Testis (tissue), 3 donors: Measurements from ENCODE around the gene CCNE1. TPM values are rescaled to one million over a fixed set of nuclear protein-coding genes. Genes with fewer than 3 reads are reported as not detected.

Source experiments
- DNase-seq: peaks from one replicate; pipeline ENCODE4 v3.0.0-alpha.2; 2019
- H3K27ac ChIP-seq, 2 donors: fragments of 200-600 bp; sonication (generic); one replicate each; pipeline ENCODE4 v1.5.1; 2019
- H3K27me3 ChIP-seq: fragments of 200-600 bp; sonication (generic); one replicate; pipeline ENCODE4 v1.5.1; 2019
- H3K36me3 ChIP-seq: fragments of 200-600 bp; sonication (generic); one replicate; pipeline ENCODE4 v1.5.1; 2017; ENCODE audit warnings: low read depth; ENCODE audit errors: missing control alignments
- H3K4me1 ChIP-seq: fragments of 200-600 bp; sonication (generic); one replicate; pipeline ENCODE4 v1.5.1; 2019
- H3K4me3 ChIP-seq, 2 donors: fragments of 200-600 bp; sonication (generic); one replicate each; pipeline ENCODE4 v1.5.1; 2017 to 2019
- H3K9me3 ChIP-seq: fragments of 200-600 bp; sonication (generic); one replicate; pipeline ENCODE4 v1.5.1; 2017
- POLR2A ChIP-seq: fragments of 450-650 bp; IDR thresholded peaks from one replicate; pipeline ENCODE4 v1.6.1; 2017; ENCODE audit warnings: antibody characterized with exemption, mild to moderate bottlenecking, moderate library complexity
- WGBS, 2 donors: methylation state at CpG; one replicate each; pipeline ENCODE4 v1.1.5; 2018; 5-methylcytosine and 5-hydroxymethylcytosine counted together
- intact Hi-C: fragments of 100-400 bp; cut with DNase I; formaldehyde crosslinking; loops from one replicate; pipeline ENCODE4 v1.15.1; 2023; ENCODE audit warnings: low total_unique reads
- polyA plus RNA-seq: library from polyadenylated mRNA; stranded (reverse); fragments of 350-450 nt; fragmentation: Illumina TruSeq; extraction: RNeasy Lipid Tissue Mini Kit (QIAGEN cat#74804); gene quantifications from one replicate; pipeline ENCODE4 v1.2.3, GENCODE V29; 2014; ENCODE audit warnings: low read depth, low replicate concordance; ENCODE audit not compliant: insufficient read depth
- total RNA-seq, 2 donors: library from RNA; depleted of rRNA; stranded (reverse); fragments of >200 nt; gene quantifications; one replicate each; pipeline ENCODE4 v1.2.3, GENCODE V29; 2016
- TF ChIP-seq, protein P1 (sequence below), 3 experiments: fragments of 450-650 bp in 2 of 3; fragments of 200-600 bp in 1 of 3; sonication (generic) in 1 of 3; IDR thresholded peaks; one replicate each; pipeline ENCODE4 v1.5.1; 2016 to 2019; ENCODE audit warnings: antibody characterized with exemption in 3 of 3, mild to moderate bottlenecking in 2 of 3, moderate library complexity in 1 of 3

CCNE1 gene
- total and polyA plus RNA-seq, 3 donors from 2014 or later = 16.3 to 32.2 (median 17.6) TPM

DNA sequence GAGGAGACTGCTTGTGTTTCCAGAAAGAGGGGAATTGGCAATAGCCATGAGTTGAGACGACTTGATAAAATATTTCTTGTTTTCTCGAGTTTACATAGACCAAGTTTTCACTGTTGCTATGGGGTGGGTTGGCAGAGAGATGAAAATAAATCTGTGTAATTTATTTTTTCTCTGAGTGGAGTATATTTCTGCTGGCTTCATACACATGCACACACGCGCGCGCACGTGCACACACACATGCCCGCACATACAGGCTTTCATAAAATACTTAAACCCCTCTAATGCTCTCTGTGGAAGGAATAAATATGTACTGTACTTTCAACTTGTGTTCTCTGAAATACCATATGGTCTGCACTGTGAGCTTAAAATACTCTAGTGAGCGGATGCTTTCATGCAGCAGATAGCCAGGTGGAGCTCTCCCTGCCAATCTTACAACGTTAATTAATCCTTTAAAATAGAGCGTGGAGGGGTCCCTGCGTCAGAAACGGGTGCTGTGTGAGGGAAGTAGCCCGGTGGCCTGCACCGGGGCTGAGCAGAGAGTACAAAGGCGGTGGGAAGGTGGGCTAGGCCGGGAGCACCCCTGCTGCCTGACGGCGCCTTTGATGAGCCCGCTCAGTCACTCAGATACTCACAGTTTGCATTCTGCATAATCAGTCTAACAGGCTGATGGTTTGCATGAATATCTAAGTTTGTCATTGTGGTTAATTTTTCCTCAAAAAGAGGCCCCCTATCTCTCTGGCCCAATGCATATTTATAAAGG is 44.1 kb downstream of the CCNE1 start:
- Histone ChIP-seq H3K9me3 (no peaks in the 10 kb centered on the region), H3K4me3 (no peak overlapping the region), H3K27ac (no peak overlapping the region), H3K4me1 (no peaks in the 10 kb centered on the region), H3K27me3 (no peaks in the 10 kb centered on the region), H3K36me3 (no peaks in the 10 kb centered on the region)
- TF ChIP-seq, protein P1, sequence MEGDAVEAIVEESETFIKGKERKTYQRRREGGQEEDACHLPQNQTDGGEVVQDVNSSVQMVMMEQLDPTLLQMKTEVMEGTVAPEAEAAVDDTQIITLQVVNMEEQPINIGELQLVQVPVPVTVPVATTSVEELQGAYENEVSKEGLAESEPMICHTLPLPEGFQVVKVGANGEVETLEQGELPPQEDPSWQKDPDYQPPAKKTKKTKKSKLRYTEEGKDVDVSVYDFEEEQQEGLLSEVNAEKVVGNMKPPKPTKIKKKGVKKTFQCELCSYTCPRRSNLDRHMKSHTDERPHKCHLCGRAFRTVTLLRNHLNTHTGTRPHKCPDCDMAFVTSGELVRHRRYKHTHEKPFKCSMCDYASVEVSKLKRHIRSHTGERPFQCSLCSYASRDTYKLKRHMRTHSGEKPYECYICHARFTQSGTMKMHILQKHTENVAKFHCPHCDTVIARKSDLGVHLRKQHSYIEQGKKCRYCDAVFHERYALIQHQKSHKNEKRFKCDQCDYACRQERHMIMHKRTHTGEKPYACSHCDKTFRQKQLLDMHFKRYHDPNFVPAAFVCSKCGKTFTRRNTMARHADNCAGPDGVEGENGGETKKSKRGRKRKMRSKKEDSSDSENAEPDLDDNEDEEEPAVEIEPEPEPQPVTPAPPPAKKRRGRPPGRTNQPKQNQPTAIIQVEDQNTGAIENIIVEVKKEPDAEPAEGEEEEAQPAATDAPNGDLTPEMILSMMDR (IDR thresholded peaks at IDR 0.05) = no peak
- TF ChIP-seq POLR2A = no peak
- intact Hi-C loops = no loop called here
- WGBS, 2 donors = 87% methylated on average over 20 of the region's 20 CpGs
- no peak for DNase-seq

DNA sequence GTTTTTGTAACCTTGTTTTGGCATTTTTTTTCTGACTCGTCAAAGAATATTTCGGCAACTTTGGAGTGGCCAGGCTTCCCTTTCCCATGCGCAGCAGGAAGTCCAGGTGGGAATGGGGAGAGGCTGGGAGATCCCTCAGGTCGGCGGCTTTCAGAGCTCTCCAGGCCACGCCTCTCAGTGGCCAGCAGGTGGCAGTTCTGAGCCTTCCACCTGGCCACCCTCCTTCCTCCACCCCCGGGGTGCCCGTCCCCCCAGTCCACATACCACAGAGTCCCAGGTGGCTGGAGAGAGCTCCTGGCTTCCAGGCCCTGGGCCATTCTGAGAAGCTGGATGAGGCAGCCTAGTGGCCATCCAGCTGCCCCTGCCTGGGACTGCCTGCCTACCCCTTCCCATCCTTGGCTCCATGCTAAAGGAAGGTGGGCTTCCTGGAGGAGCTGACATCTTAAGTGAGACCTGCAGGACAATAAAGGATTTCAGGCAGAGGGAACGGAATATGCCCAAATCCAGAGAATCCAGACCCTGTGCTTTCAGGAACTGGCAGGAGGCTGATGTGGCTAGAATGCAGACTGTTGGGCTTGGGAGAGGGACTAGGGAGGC is 46.3 kb downstream of the CCNE1 start:
- TF ChIP-seq POLR2A = no peak
- TF ChIP-seq, protein P1 (IDR thresholded peaks at IDR 0.05) = peak in 2 of 3 experiments; percentile 14 to 49
- 39 to 54% methylated on average over 7 to 9 of the region's 9 CpGs for WGBS, 2 donors
- H3K4me3 ChIP-seq = no peak overlapping the region
- no peak for DNase-seq
- no peak overlapping the region for H3K27ac ChIP-seq
- no peaks in the 10 kb centered on the region for H3K9me3 ChIP-seq
- intact Hi-C loops = no loop called here
- no peaks in the 10 kb centered on the region for H3K27me3 ChIP-seq
- no peaks in the 10 kb centered on the region for H3K4me1 ChIP-seq
- H3K36me3 ChIP-seq = no peaks in the 10 kb centered on the region

DNA sequence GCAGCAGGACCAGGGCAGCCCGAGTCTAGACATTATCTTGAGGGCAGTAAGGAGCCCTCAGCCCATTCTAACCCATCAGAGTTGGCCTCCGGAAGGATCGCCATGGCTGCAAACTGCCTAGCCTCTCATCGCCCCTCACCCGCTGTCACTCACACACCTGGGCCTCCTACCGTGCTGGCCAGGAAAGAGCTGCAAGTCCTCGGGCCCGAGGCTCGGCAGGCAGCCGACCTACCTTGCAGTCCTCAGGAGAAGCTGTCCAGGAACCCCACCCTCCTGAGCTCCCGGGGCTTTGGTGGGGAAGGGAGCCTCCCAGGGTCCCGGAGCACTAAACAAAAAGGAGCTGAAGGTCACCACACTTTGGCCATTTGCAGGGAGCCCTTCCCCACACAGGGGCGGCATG is 46.8 kb downstream of the CCNE1 start:
- TF ChIP-seq, protein P1 (IDR thresholded peaks at IDR 0.05) = no peak
- no peak for TF ChIP-seq POLR2A
- WGBS, 2 donors = 49 to 53% methylated on average over 4 to 13 of the region's 13 CpGs
- no peaks in the 10 kb centered on the region for H3K27me3 ChIP-seq
- no peak overlapping the region for H3K27ac ChIP-seq
- no peaks in the 10 kb centered on the region for H3K36me3 ChIP-seq
- H3K4me3 ChIP-seq = no peak overlapping the region
- DNase-seq = no peak
- intact Hi-C loops = no loop called here
- no peaks in the 10 kb centered on the region for H3K4me1 ChIP-seq
- no peaks in the 10 kb centered on the region for H3K9me3 ChIP-seq

DNA sequence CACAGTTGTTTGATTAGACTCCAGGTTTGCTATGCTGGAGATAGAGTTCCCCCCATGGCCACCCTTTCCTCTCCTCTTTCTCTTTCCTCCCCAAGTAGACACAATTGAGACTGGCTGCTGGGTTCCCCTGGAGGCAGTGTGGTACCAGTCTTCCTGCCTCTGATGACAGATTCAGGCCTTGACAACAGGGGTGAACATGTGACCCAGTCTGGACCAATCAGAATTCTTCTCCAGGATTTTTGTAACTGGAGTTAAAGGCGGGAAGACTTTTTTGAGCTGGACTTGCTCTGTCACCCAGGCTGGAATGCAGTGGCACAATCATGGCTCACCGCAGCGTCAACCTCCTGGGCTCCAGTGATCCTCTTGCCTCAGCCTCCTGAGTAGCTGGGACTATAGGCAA is 48.7 kb downstream of the CCNE1 start:
- TF ChIP-seq, protein P1 (IDR thresholded peaks at IDR 0.05) = no peak
- TF ChIP-seq POLR2A = no peak
- intact Hi-C loops = no loop called here
- 87 to 88% methylated on average over 3 of the region's 3 CpGs for WGBS, 2 donors

More for the DNA sequence above, 48.7 kb downstream of the CCNE1 start:
- H3K27me3 ChIP-seq = no peaks in the 10 kb centered on the region
- no peaks in the 10 kb centered on the region for H3K9me3 ChIP-seq
- DNase-seq = no peak
- H3K36me3 ChIP-seq = no peaks in the 10 kb centered on the region
- H3K4me3 ChIP-seq = no peak overlapping the region
- no peaks in the 10 kb centered on the region for H3K4me1 ChIP-seq
- H3K27ac ChIP-seq = no peak overlapping the region
